SK-N-MC (cell line): ENCODE measurements around the gene ASIC4.
A peak's percentile ranks its signal among the peaks of the same experiment; 100 is the strongest.

Source experiments
- DNase-seq: peaks from one replicate; pipeline ENCODE4 v3.0.0-alpha.2; 2011; ENCODE audit warnings: low read depth, low spot score
- H3K27ac ChIP-seq: fragments of 200-600 bp; sonication (generic); 2 replicates; pipeline ENCODE4 v1.5.1; 2016; ENCODE audit warnings: mixed run types
- H3K36me3 ChIP-seq: fragments of 200-600 bp; sonication (generic); 2 replicates; pipeline ENCODE4 v1.6.1; 2017; ENCODE audit warnings: antibody characterized with exemption, low read length, mixed read lengths; ENCODE audit not compliant: insufficient read depth
- H3K4me3 ChIP-seq: fragments of 200-600 bp; sonication (generic); 2 replicates; pipeline ENCODE4 v1.5.1; 2016
- H3K9ac ChIP-seq: fragments of 200-600 bp; sonication (generic); 2 replicates; pipeline ENCODE4 v1.8.0; 2017; ENCODE audit warnings: mixed run types, mixed read lengths; ENCODE audit not compliant: insufficient read length
- H3K9me3 ChIP-seq: fragments of 200-600 bp; sonication (generic); 2 replicates; pipeline ENCODE4 v1.6.1; 2017; ENCODE audit warnings: low read depth, mild to moderate bottlenecking, antibody characterized with exemption, low read length, moderate library complexity, mixed read lengths
- EZH2 ChIP-seq: fragments of 200-600 bp; sonication (generic); IDR thresholded peaks from one replicate; pipeline ENCODE4 v1.6.1; 2017; ENCODE audit warnings: antibody characterized with exemption
- FOXP2 ChIP-seq: optimal IDR thresholded peaks from 2 replicates; pipeline ENCODE3; 2011; ENCODE audit warnings: mild to moderate bottlenecking, moderate library complexity; ENCODE audit not compliant: insufficient read depth; ENCODE audit errors: extremely low read length, control extremely low read depth
- POLR2AphosphoS5 ChIP-seq: IDR thresholded peaks from 2 replicates; pipeline ENCODE4 v1.6.1; 2012; ENCODE audit warnings: mild to moderate bottlenecking, low read depth, low read length, borderline replicate concordance

Gene ASIC4

GRCh38 chr2:219514196-219514761 lies at the start of gene ASIC4:
TSS of gene ASIC4 (plus strand) at chr2:219514482. CDS start at chr2:219514725, 243 bp downstream.
- H3K9ac ChIP-seq = no peak within 1 kb of the TSS
- no peak for DNase-seq
- no peaks in the 10 kb centered on the region for H3K9me3 ChIP-seq
- peak within 1 kb of the TSS; percentile 45 for H3K4me3 ChIP-seq
- H3K27ac ChIP-seq = no peak within 1 kb of the TSS
- TF ChIP-seq EZH2 = no peak
- no peak for TF ChIP-seq FOXP2
- TF ChIP-seq POLR2AphosphoS5 = no peak
- no peaks in the 10 kb centered on the region for H3K36me3 ChIP-seq

- TF ChIP-seq POLR2AphosphoS5 = no peak
- Histone ChIP-seq H3K9ac (no peak overlapping the region), H3K9me3 (no peaks in the 10 kb centered on the region), H3K27ac (no peak overlapping the region), H3K36me3 (no peaks in the 10 kb centered on the region), H3K4me3 (no peak overlapping the region)
- no peak for DNase-seq
Measured at GRCh38 chr2:219465659-219466561, 48.4 kb upstream of the ASIC4 start.

- Histone ChIP-seq H3K36me3 (no peaks in the 10 kb centered on the region), H3K9ac (no peak overlapping the region), H3K27ac (no peak overlapping the region), H3K9me3 (no peaks in the 10 kb centered on the region), H3K4me3 (no peak overlapping the region)
- no peak for DNase-seq
- no peak for TF ChIP-seq POLR2AphosphoS5
- no peak for TF ChIP-seq FOXP2
- no peak for TF ChIP-seq EZH2
Measured at GRCh38 chr2:219466816-219467735, 47.2 kb upstream of the ASIC4 start.

GRCh38 chr2:219467736-219468075 lies 46.6 kb upstream of the ASIC4 start:
- Histone ChIP-seq H3K36me3 (no peaks in the 10 kb centered on the region), H3K27ac (no peak overlapping the region), H3K9me3 (no peaks in the 10 kb centered on the region), H3K4me3 (no peak overlapping the region), H3K9ac (no peak overlapping the region)
- TF ChIP-seq POLR2AphosphoS5 (no peak), EZH2 (no peak), FOXP2 (no peak)
- no peak for DNase-seq

GRCh38 chr2:219468410-219469185 lies 45.7 kb upstream of the ASIC4 start:
- no peaks in the 10 kb centered on the region for H3K36me3 ChIP-seq
- H3K27ac ChIP-seq = no peak overlapping the region

GRCh38 chr2:219469186-219469724 lies 45.0 kb upstream of the ASIC4 start:
- no peak for DNase-seq
- H3K4me3 ChIP-seq = no peak overlapping the region
- H3K9me3 ChIP-seq = no peaks in the 10 kb centered on the region
- no peak overlapping the region for H3K27ac ChIP-seq
- H3K9ac ChIP-seq = no peak overlapping the region
- TF ChIP-seq EZH2 = no peak
- no peak for TF ChIP-seq POLR2AphosphoS5
- TF ChIP-seq FOXP2 = no peak
- no peaks in the 10 kb centered on the region for H3K36me3 ChIP-seq

More at GRCh38 chr2:219468410-219469185, 45.7 kb upstream of the ASIC4 start:
- Histone ChIP-seq H3K9ac (no peak overlapping the region), H3K4me3 (no peak overlapping the region), H3K9me3 (no peaks in the 10 kb centered on the region)
- TF ChIP-seq EZH2 (no peak), FOXP2 (no peak), POLR2AphosphoS5 (no peak)
- no peak for DNase-seq

- H3K4me3 ChIP-seq = no peak overlapping the region
- no peaks in the 10 kb centered on the region for H3K9me3 ChIP-seq
- TF ChIP-seq FOXP2 = no peak
- no peak for TF ChIP-seq POLR2AphosphoS5
- no peak for TF ChIP-seq EZH2
- DNase-seq = no peak
- H3K9ac ChIP-seq = no peak overlapping the region
- H3K27ac ChIP-seq = no peak overlapping the region
- H3K36me3 ChIP-seq = no peaks in the 10 kb centered on the region
Measured at GRCh38 chr2:219470429-219470828, 43.9 kb upstream of the ASIC4 start.
